Measurements from ENCODE around the gene HKDC1.

Gene HKDC1

DNA sequence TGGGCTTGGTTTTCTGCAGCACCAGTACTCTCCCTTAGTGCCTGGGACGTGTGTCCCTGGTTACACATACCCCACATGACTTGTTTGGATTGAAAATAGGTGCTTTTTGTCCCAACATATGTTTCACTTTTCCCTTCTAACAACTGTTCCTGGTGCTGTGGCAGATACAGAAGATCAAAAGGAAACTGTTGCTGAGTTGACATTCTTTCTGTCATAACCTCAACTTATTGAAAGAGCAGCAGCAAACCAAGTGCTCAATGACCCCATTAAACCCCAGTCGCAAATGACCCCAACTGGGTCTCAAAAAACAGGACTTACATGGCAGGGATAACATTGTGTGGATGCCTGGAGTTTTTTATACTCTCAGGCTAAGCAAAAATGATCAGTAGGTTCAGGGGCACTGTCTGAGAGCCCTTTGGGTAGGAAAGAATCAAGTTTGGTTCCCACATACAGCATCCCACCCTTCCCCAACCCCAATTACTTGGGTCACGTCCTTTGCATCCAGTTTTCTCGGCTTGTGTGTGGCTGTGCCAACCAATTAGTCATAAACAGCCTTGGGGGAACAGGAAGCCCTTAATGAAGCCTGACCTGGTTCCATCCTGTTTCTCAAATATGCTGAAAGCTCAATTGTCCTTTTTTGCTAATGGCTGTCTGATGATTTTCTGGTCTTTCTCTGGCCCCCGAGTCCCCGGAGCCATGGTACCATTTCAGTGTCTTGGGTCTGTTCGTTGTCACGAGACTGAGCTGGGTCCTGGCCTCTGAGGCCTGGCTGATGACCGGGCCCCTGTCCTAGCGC, 4.9 kb downstream of the HKDC1 start:
- DNase-seq (ENCODE audit: low spot score in 2 of 2), result no peak
- H3K4me1 ChIP-seq, result no peaks in the 10 kb centered on the region
- H3K4me3 ChIP-seq, result no peak overlapping the region
- no peaks in the 10 kb centered on the region for H3K9me3 ChIP-seq
- no peaks in the 10 kb centered on the region for H3K27me3 ChIP-seq (ENCODE audit: low read depth)
- in situ Hi-C loops (cut with MboI; ENCODE audit: low sequenced_read_pairs), result loop anchor here (25.0 kb wide), 2 partner anchors 287 to 412 kb away; partner anchors contain the start of gene FAM241B
- H3K36me3 ChIP-seq (replicated peaks), result no peaks in the 10 kb centered on the region

DNA sequence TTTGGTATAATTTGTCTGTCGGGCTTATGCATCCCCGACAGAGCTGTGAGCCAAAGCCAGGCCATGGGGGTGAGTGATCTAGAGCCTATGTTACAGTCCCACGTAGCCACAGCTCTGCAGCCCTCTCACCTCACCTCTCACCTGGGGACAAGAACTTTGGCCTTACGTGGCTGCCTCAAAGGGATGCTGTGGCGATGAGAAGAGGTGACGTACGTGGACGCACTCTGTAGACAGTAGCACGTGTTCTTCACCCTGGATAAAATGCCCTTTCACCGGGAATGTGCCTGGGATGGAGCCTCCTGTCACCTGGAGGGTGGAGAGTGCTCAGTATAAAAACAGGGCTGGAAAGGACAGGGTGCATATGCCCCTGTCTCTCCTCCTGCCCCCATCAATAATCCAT, 5.5 kb downstream of the HKDC1 start:
- no peaks in the 10 kb centered on the region for H3K36me3 ChIP-seq (replicated peaks)
- H3K27me3 ChIP-seq (ENCODE audit: low read depth), result no peaks in the 10 kb centered on the region
- in situ Hi-C loops (cut with MboI; ENCODE audit: low sequenced_read_pairs), result loop anchor here (25.0 kb wide), 2 partner anchors 287 to 412 kb away; partner anchors contain the start of gene FAM241B
- H3K9me3 ChIP-seq, result no peaks in the 10 kb centered on the region
- H3K4me1 ChIP-seq, result no peaks in the 10 kb centered on the region
- H3K4me3 ChIP-seq, result no peak overlapping the region
- DNase-seq (ENCODE audit: low spot score in 2 of 2), result no peak

DNA sequence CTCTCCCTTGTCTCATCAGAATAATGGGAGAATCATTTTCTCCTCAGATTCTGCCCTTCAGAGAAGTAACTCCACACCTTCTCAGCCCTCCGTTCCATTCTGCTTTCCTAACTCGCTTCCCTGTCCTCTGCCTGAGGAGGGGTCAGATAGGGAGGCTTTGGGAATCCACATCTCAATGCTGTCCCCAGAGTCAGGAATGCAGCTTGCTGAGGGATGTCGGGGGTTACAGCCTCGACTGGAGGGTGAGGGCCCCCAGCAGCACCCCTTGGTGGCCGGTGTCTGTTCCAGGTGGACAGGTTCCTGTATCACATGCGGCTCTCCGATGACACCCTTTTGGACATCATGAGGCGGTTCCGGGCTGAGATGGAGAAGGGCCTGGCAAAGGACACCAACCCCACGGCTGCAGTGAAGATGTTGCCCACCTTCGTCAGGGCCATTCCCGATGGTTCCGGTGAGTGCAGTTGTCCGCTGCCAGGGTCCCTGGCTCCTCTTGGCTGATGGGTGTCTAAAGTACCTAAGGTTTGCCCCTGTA, 6.9 kb downstream of the HKDC1 start:
- H3K36me3 ChIP-seq (replicated peaks), result no peaks in the 10 kb centered on the region
- DNase-seq (ENCODE audit: low spot score in 2 of 2), result no peak
- no peaks in the 10 kb centered on the region for H3K9me3 ChIP-seq
- in situ Hi-C loops (cut with MboI; ENCODE audit: low sequenced_read_pairs), result loop anchor here (25.0 kb wide), 2 partner anchors 285 to 410 kb away; partner anchors contain the start of gene FAM241B
- no peaks in the 10 kb centered on the region for H3K27me3 ChIP-seq (ENCODE audit: low read depth)
- H3K4me3 ChIP-seq, result no peak overlapping the region
- no peaks in the 10 kb centered on the region for H3K4me1 ChIP-seq

DNA sequence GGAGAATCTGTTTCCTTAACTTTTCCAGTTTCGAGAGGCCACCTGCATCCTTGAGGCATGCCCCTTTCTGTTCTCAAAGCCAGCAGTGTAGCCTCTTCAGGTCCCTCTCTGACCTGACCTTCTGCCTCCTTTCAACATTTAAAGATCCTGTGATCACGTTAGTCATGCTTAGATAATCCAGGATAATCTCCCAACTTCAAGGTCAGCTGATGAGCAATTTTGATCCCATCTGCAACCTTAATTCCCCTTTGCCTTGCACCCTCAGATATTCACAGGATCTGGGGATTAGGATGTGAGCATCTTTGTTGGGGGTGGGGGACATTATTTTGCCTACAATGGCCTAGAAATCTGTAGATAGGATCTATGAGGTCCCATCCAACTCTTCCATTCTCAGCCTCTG, 8.0 kb downstream of the HKDC1 start:
- in situ Hi-C loops (cut with MboI; ENCODE audit: low sequenced_read_pairs), result loop anchor here (25.0 kb wide), 2 partner anchors 284 to 409 kb away; partner anchors contain the start of gene FAM241B
- no peak overlapping the region for H3K4me3 ChIP-seq
- no peaks in the 10 kb centered on the region for H3K4me1 ChIP-seq
- no peaks in the 10 kb centered on the region for H3K36me3 ChIP-seq (replicated peaks)
- H3K27me3 ChIP-seq (ENCODE audit: low read depth), result no peaks in the 10 kb centered on the region
- no peak for DNase-seq (ENCODE audit: low spot score in 2 of 2)
- no peaks in the 10 kb centered on the region for H3K9me3 ChIP-seq

DNA sequence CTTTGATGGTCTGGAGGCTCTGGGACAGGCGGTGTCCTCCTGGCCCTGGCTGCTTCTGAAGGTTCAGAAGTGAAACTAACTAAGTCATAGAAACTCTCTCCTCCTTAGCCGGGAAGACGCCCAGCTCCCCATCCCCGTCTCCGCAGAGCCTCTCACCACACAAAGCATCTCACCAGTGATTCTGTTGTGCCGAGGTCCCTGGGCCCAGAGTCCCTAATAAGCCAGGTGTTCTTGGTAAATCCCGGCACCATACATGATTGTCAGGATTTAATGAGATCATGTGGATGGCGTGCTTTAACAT, 9.4 kb downstream of the HKDC1 start:
- H3K4me3 ChIP-seq, result no peak overlapping the region
- H3K9me3 ChIP-seq, result no peaks in the 10 kb centered on the region
- in situ Hi-C loops (cut with MboI; ENCODE audit: low sequenced_read_pairs), result loop anchor here (25.0 kb wide), 2 partner anchors 283 to 408 kb away; partner anchors contain the start of gene FAM241B
- no peaks in the 10 kb centered on the region for H3K27me3 ChIP-seq (ENCODE audit: low read depth)
- no peak for DNase-seq (ENCODE audit: low spot score in 2 of 2)
- no peaks in the 10 kb centered on the region for H3K4me1 ChIP-seq
- no peaks in the 10 kb centered on the region for H3K36me3 ChIP-seq (replicated peaks)

DNA sequence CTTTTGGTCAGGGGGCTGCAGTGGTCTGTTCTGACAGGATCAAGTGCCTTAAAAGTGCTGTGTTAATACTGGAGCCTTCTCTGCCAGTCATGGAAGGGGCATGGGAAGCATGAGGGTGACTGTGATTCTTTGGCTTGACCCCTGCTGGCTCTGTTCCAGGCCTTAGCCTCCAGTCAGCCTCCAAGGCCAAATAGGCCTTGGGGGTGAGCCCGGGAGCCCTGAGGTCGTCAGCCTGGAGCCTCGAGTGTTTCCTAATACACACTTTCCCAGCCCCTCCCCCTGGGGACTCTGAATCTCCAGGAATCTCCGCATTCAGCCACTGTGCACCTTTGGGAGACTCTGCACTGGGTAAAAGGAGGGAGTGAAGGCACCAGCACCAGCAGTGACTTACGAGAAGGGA, 10.0 kb downstream of the HKDC1 start:
- no peaks in the 10 kb centered on the region for H3K27me3 ChIP-seq (ENCODE audit: low read depth)
- no peaks in the 10 kb centered on the region for H3K4me1 ChIP-seq
- no peaks in the 10 kb centered on the region for H3K9me3 ChIP-seq
- no peak for DNase-seq (ENCODE audit: low spot score in 2 of 2)
- H3K4me3 ChIP-seq, result no peak overlapping the region
- in situ Hi-C loops (cut with MboI; ENCODE audit: low sequenced_read_pairs), result loop anchor here (25.0 kb wide), 2 partner anchors 282 to 407 kb away; partner anchors contain the start of gene FAM241B
- no peaks in the 10 kb centered on the region for H3K36me3 ChIP-seq (replicated peaks)

DNA sequence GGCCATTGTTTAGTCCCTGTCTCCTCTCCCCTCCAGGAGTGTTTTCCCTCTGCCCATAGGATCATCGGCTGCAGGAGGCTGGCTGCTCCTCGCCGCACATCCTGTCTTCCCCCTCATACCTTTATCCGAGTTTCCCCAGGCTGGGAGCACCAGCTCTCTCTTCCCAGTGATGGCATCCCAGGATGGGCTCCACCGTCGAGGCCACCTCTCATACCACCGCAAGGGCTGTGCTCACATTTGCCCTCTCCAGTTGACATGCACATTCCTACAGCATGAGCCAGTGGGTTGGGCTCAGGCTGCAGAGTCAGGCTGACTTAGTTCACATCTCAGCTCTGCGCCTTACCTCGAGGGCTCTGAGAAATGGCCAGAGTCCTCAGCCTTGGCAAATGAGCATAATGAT, 12.1 kb downstream of the HKDC1 start:
- DNase-seq (ENCODE audit: low spot score in 2 of 2), result no peak
- in situ Hi-C loops (cut with MboI; ENCODE audit: low sequenced_read_pairs), result loop anchor here (25.0 kb wide), 2 partner anchors 280 to 405 kb away; partner anchors contain the start of gene FAM241B
- no peaks in the 10 kb centered on the region for H3K9me3 ChIP-seq
- no peaks in the 10 kb centered on the region for H3K27me3 ChIP-seq (ENCODE audit: low read depth)
- no peaks in the 10 kb centered on the region for H3K4me1 ChIP-seq
- H3K36me3 ChIP-seq (replicated peaks), result no peaks in the 10 kb centered on the region
- H3K4me3 ChIP-seq, result no peak overlapping the region

DNA sequence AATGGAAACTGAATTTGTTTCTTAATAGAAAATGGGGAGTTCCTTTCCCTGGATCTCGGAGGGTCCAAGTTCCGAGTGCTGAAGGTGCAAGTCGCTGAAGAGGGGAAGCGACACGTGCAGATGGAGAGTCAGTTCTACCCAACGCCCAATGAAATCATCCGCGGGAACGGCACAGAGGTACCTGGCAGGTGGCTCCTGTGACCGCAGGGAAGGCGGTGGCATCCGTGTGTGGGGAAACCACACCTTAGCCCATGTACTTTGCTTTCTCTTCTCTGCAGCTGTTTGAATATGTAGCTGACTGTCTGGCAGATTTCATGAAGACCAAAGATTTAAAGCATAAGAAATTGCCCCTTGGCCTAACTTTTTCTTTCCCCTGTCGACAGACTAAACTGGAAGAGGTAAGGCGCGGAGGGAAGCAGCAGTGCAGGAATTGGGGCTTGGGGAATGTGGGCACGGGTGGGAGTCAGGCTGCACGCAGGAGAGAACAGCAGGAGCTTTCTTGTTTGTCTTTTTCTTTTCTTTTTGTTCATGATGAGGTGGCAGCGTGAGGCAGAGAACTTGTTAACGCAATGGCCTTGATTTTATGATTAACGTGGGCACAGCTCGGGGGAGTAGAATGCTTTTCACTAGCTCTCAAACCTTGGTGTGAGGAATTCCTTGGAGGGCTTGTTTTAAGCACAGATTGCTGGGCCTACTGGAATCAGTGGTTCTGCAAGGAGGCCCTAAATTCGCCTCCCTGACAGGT, 12.8 kb downstream of the HKDC1 start:
- no peaks in the 10 kb centered on the region for H3K9me3 ChIP-seq
- H3K36me3 ChIP-seq (replicated peaks), result no peaks in the 10 kb centered on the region
- in situ Hi-C loops (cut with MboI; ENCODE audit: low sequenced_read_pairs), result loop anchor here (25.0 kb wide), 2 partner anchors 279 to 404 kb away; partner anchors contain the start of gene FAM241B
- H3K4me3 ChIP-seq, result no peak overlapping the region
- no peak for DNase-seq (ENCODE audit: low spot score in 2 of 2)
- peaks cover 3% of the 10 kb centered on the region for H3K4me1 ChIP-seq
- H3K27me3 ChIP-seq (ENCODE audit: low read depth), result no peaks in the 10 kb centered on the region

DNA sequence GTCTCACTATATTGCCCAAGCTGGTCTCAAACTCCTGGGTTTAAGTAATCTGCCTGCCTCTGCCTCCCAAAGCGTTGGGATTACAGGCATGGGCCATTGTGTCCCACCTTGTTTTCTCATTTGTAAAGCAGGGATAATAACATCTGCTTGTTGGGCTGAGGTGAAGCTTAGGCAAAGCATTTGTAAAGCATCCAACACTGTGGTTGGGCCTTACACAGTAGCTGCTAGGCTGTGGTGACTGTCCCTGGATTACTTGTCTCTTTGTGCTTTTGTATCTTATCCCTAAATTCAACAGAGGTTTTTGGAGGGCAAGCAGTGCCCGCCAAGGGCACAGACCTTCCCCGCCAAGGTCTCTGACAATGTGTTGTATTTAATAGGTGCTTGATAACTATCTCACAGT, 14.3 kb downstream of the HKDC1 start:
- H3K4me1 ChIP-seq, result peaks cover 3% of the 10 kb centered on the region
- H3K36me3 ChIP-seq (replicated peaks), result no peaks in the 10 kb centered on the region
- H3K4me3 ChIP-seq, result no peak overlapping the region
- no peaks in the 10 kb centered on the region for H3K27me3 ChIP-seq (ENCODE audit: low read depth)
- H3K9me3 ChIP-seq, result no peaks in the 10 kb centered on the region
- in situ Hi-C loops (cut with MboI; ENCODE audit: low sequenced_read_pairs), result loop anchor here (25.0 kb wide), 2 partner anchors 278 to 403 kb away; partner anchors contain the start of gene FAM241B
- DNase-seq (ENCODE audit: low spot score in 2 of 2), result no peak

DNA sequence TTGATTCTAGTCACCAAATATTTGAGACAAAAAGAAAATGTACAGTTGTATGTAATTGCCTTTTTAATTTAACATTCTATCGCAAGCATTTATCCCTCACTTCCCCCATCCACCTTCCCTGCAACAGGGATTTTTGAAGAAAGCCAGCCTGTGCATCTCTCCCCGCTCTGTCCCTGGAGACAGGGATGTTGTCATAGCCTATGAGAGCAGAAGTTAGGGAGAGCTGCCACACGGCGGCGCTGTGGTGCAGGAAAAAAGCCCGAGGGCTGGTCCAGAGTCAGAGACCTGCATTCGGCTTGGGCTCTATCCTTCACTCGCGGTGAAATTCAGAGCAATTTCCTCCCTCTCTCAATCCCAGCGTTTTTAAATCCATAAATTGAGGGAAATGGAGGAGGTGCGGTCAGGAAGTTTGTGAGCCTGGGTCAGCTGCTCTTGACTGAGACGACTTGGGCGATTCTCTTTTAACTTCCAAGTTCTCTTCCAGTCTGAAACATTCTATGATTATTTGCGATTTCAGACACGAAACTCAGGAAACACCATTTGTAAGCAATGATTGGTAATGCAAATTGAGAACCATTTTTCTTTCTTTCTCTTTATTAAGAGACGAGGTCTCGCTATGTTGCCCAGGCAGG, 17.5 kb downstream of the HKDC1 start:
- no peak overlapping the region for H3K4me3 ChIP-seq
- no peaks in the 10 kb centered on the region for H3K36me3 ChIP-seq (replicated peaks)
- H3K9me3 ChIP-seq, result no peaks in the 10 kb centered on the region
- peaks cover 3% of the 10 kb centered on the region for H3K4me1 ChIP-seq
- in situ Hi-C loops (cut with MboI; ENCODE audit: low sequenced_read_pairs), result loop anchor here (5.0 to 25.0 kb wide), 3 partner anchors 150 to 400 kb away; partner anchors contain the start of gene FAM241B
- H3K27me3 ChIP-seq (ENCODE audit: low read depth), result no peaks in the 10 kb centered on the region
- DNase-seq (ENCODE audit: low spot score in 2 of 2), result peak; percentile 62 to 91

DNA sequence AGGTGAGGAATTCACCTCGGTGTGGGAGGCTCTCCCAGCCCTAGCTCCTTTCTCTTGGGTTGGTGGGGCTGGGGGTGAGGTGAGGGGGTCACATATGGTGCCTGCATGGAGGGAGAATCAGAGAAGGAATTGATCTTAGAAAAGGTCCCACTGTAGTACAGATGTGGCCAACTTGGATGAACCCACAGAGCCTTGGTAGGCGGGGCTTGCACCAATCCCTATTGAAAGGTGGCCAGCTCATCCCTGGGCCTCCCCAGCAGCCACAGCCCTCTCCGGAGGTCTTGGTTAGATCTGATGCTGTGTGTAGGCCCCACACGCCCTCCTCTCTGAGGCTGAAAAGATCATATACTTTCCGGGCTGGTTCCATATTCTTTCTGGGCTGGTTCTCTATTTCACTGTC, 19.0 kb downstream of the HKDC1 start:
- no peaks in the 10 kb centered on the region for H3K9me3 ChIP-seq
- H3K36me3 ChIP-seq (replicated peaks), result no peaks in the 10 kb centered on the region
- DNase-seq (ENCODE audit: low spot score in 2 of 2), result no peak
- no peaks in the 10 kb centered on the region for H3K27me3 ChIP-seq (ENCODE audit: low read depth)
- peaks cover 3% of the 10 kb centered on the region for H3K4me1 ChIP-seq
- in situ Hi-C loops (cut with MboI; ENCODE audit: low sequenced_read_pairs), result loop anchor here (5.0 to 25.0 kb wide), 3 partner anchors 148 to 398 kb away; partner anchors contain the start of gene FAM241B
- H3K4me3 ChIP-seq, result no peak overlapping the region

DNA sequence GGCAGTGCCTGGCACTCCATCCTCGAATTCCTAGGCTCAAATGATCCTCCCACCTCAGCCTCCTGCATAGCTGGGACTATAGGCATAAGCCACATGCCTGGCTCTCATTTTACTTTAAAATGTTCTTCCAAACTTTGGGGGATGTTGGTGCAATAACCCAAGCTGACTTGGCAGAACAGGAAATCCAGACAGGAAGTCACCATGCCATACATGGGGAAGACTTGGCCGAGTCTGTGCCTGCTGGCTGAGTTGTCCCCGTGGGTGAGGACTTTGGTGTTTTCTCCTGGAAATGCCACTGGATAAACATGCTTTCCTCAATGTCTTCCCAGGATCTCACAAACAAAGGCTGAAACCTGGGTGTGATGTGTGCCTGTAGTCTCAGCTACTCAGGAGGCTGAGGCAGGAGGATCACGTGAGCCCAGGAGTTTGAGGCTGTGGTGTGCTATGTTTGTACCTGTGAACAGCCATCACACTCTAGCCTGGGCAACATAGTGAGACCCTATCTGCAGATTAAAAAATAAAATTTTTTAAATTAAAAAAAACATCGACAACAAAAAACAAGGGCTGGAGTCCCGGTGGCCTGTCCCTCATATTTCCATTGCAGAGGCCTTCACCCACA, 19.8 kb downstream of the HKDC1 start:
- in situ Hi-C loops (cut with MboI; ENCODE audit: low sequenced_read_pairs), result loop anchor here (5.0 to 25.0 kb wide), 3 partner anchors 147 to 397 kb away; partner anchors contain the start of gene FAM241B
- Histone ChIP-seq H3K4me1 (peaks cover 3% of the 10 kb centered on the region), H3K4me3 (no peak overlapping the region), H3K9me3 (no peaks in the 10 kb centered on the region), H3K27me3 (ENCODE audit: low read depth) (no peaks in the 10 kb centered on the region), H3K36me3 (replicated peaks) (no peaks in the 10 kb centered on the region)
- no peak for DNase-seq (ENCODE audit: low spot score in 2 of 2)

DNA sequence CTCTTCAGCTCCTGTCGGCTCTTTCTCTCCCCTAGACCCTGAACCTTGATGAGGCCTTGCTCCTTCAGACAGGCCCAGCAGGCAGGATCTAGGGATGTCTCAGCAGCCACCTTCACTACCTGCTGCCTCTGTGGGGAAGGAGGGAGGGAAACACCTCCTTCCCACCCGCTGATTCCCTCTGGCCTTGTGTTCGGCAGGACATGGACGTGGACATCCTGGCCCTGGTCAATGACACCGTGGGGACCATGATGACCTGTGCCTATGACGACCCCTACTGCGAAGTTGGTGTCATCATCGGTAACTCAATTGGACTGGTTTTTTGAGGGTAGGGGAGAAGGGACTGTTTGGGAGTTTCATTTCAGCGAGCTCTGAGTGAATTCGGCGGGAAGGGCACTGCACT, 20.3 kb downstream of the HKDC1 start:
- no peaks in the 10 kb centered on the region for H3K36me3 ChIP-seq (replicated peaks)
- no peak overlapping the region for H3K4me3 ChIP-seq
- no peaks in the 10 kb centered on the region for H3K27me3 ChIP-seq (ENCODE audit: low read depth)
- peaks cover 3% of the 10 kb centered on the region for H3K4me1 ChIP-seq
- no peak for DNase-seq (ENCODE audit: low spot score in 2 of 2)
- H3K9me3 ChIP-seq, result no peaks in the 10 kb centered on the region
- in situ Hi-C loops (cut with MboI; ENCODE audit: low sequenced_read_pairs), result loop anchor here (25.0 kb wide), 2 partner anchors 272 to 397 kb away; partner anchors contain the start of gene FAM241B
